Activated CD8-positive, alpha-beta memory T cell treated with anti-CD3 and anti-CD28 coated beads, Interleukin-2, amount 50 U/mL, for 24 hours (primary cell): ENCODE results near the gene TECTA.
"Not testable (repeated sequence)": the region's sequence is repeated elsewhere in the genome, so short reads cannot be mapped to it uniquely, and the experiment has no call there.

Source experiments
- DNase-seq: peaks from one replicate; pipeline ENCODE4 v3.0.0-alpha.2; 2020; ENCODE audit errors: extremely low read depth

The TECTA gene

GRCh38 chr11:121131656-121132055 lies 30.6 kb downstream of the TECTA start:
- DNase-seq = no peak

DNA sequence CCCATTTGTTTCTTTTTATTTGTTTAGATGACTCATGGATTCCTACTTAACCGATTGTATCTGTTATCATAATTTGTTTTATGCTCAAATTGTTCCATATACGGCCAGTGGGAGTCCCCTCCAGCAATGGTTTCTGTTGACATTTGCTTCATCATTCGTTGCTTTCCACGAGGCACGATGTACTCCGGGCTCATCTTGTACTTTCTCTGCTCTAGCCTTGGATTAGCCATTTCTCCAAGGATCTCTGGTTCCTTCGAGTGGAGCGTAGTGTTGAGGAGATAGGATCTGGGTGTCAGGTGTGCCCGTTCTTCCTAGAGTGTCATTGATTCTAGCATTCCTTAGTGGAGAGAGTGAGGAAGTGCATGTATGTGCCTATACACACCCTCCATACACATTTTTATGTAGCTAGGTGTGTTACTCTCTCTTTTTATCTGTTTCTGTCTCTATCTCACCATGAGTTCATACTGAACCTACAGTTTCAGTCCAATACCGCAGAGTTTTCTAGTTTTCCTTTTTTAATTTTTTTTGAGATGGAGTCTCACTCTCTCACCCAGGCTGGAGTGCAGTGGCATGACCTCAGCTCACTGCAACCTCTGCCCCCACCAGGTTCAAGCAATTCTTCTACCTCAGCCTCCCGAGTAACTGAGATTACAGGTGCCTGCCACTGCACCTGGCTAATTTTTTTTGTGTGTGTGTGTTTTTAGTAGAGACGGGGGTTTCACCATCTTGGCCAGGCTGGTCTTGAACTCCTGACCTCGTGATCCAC lies 31.4 kb downstream of the TECTA start:
- DNase-seq = no peak

DNA sequence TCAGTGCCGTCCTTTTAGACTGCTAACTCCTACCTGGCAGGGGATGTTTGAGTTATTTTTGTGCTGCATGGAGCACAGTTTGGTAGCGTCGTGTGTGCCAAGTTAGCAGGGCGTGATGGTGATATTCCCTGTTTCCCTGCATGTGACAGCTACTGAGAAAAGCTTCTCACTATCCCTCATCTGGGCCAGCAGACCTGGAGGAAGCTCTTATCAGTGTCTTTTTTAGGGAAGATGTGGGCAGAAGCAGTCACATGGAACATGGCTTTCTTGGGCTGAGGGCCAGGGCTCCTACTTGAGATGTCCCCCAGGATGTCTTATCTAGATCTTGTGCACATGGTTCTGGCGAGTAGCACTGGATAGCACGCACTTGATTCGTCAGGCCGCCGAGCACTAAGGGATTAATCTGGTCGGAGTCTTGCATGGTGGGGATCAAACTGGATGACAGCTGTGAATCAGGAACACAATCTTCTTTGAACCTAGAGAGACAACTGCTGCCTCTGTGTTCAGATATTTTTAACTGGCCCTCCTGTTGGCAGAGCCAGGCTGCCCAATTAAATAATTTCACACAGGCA lies 33.8 kb downstream of the TECTA start:
- DNase-seq = no peak

- no peak for DNase-seq
Observed at GRCh38 chr11:121137005-121137404, 36.0 kb downstream of the TECTA start.

DNA sequence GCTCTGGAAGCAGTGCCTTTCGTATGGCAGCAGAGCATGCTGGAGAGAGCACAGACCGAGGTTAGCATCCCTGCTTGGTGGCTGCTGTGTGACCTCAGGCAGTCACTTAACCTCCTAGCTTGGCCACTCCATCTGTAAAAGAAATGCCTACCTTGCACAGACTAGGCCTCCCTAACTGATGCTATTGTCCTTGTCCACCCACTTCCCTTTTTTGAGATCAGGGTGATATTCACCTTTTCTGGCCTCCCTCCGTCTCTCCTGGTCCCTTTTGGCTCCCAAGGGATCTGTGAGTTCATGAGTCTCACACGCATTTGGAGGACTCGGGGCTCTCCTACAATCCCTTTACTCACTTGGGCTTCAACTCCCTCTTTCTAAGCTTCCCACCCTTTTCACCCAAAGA lies 37.2 kb downstream of the TECTA start:
- DNase-seq = no peak

DNA sequence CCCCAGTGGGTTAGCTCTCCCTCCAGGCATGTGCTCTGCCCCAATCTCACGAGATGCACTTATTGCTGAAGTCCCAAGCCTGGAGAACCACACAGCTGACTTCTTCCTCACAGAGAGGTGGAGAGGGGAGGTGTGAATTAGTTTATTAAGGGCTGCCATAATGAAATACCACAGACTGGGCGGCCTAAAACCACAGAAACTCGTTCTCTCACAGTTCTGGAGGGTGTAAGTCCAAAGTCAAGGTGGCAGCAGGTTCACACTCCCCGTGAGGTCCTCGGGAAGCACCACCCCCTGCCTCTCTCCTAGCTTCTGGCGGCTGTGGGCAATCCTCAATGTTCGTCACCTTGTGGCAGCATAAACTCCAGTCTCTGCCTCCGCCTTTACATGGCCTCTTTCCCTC lies 39.3 kb downstream of the TECTA start:
- DNase-seq = no peak

DNA sequence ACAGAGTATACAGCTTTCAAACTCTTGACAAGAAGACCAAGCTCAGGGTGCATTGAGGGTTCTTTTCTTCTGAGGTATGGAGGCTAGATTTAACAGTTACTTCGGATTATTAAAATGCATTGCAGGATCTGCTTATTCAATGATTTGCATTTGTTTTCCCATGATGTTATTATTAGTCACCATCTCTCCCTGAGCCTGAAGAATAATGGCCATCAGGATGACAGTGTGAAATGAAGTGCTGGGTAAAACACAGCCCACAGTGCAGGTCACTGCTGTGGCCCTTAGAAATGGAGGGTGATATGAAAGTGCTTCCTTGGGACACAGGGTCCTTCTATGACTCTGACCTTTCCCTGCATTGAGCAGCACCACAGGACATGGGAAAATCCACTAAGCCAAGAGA lies 40.0 kb downstream of the TECTA start:
- no peak for DNase-seq

DNA sequence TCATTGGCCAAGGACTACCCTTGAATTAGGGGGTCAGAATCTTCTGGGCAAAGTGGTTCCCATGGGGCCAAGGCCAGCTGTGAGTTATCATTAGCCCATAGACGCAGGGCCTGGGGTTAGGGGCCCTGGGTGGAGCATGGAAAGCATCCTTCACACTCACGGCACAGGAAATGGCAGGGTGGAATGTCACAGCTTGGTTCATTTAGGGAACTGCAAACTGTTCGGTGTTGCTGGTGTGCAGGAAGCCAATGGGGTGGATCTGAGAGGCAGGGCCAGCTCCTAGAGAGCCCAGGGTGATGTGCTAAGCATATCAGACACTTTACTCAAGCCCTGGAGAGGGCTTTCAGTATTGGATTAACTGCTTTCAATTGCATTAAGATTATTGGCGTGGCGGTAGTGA lies 42.9 kb downstream of the TECTA start:
- no peak for DNase-seq

GRCh38 chr11:121144723-121145122 lies 43.7 kb downstream of the TECTA start:
- no peak for DNase-seq

- DNase-seq = no peak
Observed at GRCh38 chr11:121145826-121146225, 44.8 kb downstream of the TECTA start.

DNA sequence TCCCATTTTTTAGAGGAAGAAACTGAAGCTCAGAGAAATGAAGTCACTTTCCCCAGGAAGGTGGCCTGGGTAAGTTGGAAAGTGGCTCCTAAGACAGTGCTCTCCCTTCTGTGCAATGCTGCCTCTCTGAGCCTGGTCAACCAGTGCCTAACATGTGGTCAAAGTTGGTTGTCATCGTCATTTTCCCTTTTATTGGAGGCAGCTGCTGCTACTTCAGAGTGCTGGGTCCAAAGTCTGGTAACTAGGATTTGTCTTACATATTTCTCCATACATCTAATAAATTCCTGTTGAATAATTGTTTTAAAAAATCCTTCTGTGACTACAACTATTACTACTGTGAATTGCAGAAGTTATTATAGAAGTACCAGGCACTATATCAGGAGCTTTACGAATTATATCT lies 48.1 kb downstream of the TECTA start:
- DNase-seq = no peak

- DNase-seq = no peak
Observed at GRCh38 chr11:121151207-121151688, 50.2 kb downstream of the TECTA start.

GRCh38 chr11:121152764-121153163 lies 51.7 kb downstream of the TECTA start:
- no peak for DNase-seq

GRCh38 chr11:121153472-121153871 lies 52.4 kb downstream of the TECTA start:
- no peak for DNase-seq

GRCh38 chr11:121154486-121155314 lies 53.7 kb downstream of the TECTA start:
- no peak for DNase-seq

DNA sequence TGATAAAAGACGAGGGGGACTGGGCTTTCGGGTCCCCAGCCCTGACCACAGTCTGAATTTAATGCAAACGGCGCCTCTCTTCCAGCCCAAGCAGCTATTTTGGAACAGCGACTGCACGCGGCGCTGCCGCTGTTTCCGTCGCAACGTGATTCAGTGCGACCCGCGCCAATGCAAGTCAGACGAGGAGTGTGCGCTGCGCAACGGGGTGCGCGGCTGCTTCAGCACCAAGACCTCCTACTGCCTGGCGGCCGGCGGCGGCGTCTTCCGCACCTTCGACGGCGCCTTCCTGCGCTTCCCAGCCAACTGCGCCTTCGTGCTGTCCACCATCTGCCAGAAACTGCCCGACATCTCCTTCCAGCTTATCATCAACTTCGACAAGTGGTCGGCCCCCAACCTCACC lies 56.7 kb downstream of the TECTA start:
- DNase-seq = no peak

DNA sequence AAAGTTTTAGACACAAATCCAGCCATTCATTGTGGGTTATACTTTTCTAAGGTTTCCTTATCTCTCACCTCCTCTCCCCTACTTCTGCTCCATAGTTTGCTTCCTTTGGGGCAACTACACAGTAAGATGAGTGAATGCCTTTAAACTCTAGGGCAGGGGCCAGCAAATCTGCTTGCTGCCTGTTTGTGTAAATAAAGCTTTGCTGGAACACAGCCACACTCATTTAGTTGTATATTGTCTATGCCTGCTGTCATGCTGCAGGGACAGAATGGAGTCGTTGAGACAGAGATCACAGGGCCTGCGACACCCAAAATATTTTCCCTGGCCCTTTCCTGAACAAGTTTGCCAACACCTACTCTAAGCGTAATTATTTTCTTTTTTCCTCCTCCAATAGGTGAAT lies 58.7 kb downstream of the TECTA start:
- DNase-seq = no peak

- DNase-seq = no peak
Observed at GRCh38 chr11:121161349-121161917, 60.4 kb downstream of the TECTA start.

DNA sequence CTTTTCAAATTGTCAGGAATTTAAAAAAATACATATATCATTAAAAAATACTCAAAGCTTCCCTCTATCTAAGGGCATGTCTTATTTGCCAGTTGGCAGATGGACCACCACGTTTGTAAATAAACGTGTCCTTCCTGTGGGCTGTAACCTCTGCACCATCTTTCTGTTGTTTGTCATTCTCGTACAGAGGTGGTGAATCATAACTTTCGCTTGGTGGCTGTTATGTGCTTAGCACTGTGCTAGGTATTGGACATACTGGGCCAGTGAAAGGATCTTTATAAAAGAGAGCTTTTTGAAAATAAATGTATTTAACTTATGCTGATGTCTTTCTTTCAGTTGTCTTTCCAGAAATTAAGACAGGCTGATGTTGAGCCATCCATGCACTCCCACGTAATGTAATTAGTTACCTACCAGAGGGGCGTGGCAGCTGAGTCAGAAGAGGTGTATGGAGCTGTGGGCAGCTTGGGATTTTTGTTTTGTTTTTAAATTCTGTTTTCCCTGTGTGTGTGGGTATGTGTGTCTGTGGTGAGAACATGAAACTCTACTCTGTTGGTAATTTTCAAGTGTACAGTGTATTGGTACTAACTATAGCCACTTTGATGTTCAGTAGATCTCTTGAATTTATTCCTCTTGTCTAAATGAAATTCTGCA lies 62.7 kb downstream of the TECTA start:
- no peak for DNase-seq

- DNase-seq = not testable (repeated sequence)
Observed at GRCh38 chr11:121177629-121178028, 76.6 kb downstream of the TECTA start.

DNA sequence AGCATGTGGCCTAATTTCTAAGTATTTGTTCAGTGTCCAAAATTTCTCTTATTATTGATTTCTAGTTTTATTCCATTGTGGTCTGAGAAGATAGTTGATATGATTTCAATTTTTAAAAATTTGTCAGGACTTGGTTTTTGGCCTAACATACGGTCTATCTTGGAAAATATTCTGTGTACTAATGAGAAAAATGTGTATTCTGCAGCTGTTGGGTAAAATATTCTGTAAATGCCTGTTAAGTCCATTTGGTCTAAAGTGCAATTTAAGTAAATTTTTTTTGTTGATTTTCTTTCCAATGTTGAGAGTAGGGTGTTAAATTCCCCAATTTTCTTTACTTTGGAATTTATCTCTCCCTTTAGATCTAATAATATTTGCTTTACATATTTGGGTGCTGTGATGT lies 78.3 kb downstream of the TECTA start:
- no peak for DNase-seq

- no peak for DNase-seq
Observed at GRCh38 chr11:121180183-121180582, 79.1 kb downstream of the TECTA start.
